DMS 273 (cell line): ENCODE measurements around the gene PHF8.

Experiments
- DNase-seq: peaks from one replicate; lab custom pipeline; 2025; ENCODE audit not compliant: unreplicated experiment; lab: John Stamatoyannopoulos, UW

The PHF8 gene

GRCh38 chrX:54044126-54044876 is at the start of gene PHF8:
Gene PHF8, minus strand, starts transcription at chrX:54044473. Its CDS starts 1,745 bp downstream, at chrX:54042728.
- DNase-seq = peak; percentile 98

GRCh38 chrX:54093571-54093970 is 49.3 kb upstream of the PHF8 start:
- DNase-seq = no peak

- no peak for DNase-seq
Measured at GRCh38 chrX:54093159-54093558, 48.9 kb upstream of the PHF8 start.

- no peak for DNase-seq
Measured at GRCh38 chrX:54090880-54091279, 46.6 kb upstream of the PHF8 start.

- no peak for DNase-seq
Measured at GRCh38 chrX:54089191-54089590, 44.9 kb upstream of the PHF8 start.

GRCh38 chrX:54087661-54088060 is 43.4 kb upstream of the PHF8 start:
- no peak for DNase-seq

- DNase-seq = no peak
Measured at GRCh38 chrX:54085666-54086065, 41.4 kb upstream of the PHF8 start.

GRCh38 chrX:54076903-54077302 is 32.6 kb upstream of the PHF8 start:
- DNase-seq = no peak

- no peak for DNase-seq
Measured at GRCh38 chrX:54074826-54075225, 30.6 kb upstream of the PHF8 start.

- no peak for DNase-seq
Measured at GRCh38 chrX:54067766-54068165, 23.5 kb upstream of the PHF8 start.

GRCh38 chrX:54066841-54067240 is 22.6 kb upstream of the PHF8 start:
- no peak for DNase-seq

GRCh38 chrX:54064564-54064963 is 20.3 kb upstream of the PHF8 start:
- no peak for DNase-seq

- DNase-seq = no peak
Measured at GRCh38 chrX:54063361-54063760, 19.1 kb upstream of the PHF8 start.

- DNase-seq = no peak
Measured at GRCh38 chrX:54049801-54050200, 5.5 kb upstream of the PHF8 start.

- no peak for DNase-seq
Measured at GRCh38 chrX:54048412-54048811, 4.1 kb upstream of the PHF8 start.

GRCh38 chrX:54045563-54046228 is 1.4 kb upstream of the PHF8 start:
- no peak for DNase-seq

GRCh38 chrX:54044877-54045338 is 635 bp upstream of the PHF8 start:
- no peak for DNase-seq

- DNase-seq = peak; percentile 79
Measured at GRCh38 chrX:54043541-54044125, 640 bp downstream of the PHF8 start.

- DNase-seq = peak; percentile 28
Measured at GRCh38 chrX:54043056-54043455, 1.2 kb downstream of the PHF8 start.

GRCh38 chrX:54042609-54043021 is 1.7 kb downstream of the PHF8 start:
- peak; percentile 73 for DNase-seq

- DNase-seq = no peak
Measured at GRCh38 chrX:54030329-54030728, 13.9 kb downstream of the PHF8 start.

GRCh38 chrX:54029529-54030143 is 14.6 kb downstream of the PHF8 start:
- DNase-seq = no peak
